Caki2 (cell line): Measurements from ENCODE around the gene CIAO3. TPM values are rescaled to one million over a fixed set of nuclear protein-coding genes. Genes with fewer than 3 reads are reported as not detected.
"Not testable (repeated sequence)": the region's sequence is repeated elsewhere in the genome, so short reads cannot be mapped to it uniquely, and the experiment has no call there.

Source experiments
- DNase-seq: peaks from one replicate; pipeline ENCODE4 v3.0.0-alpha.2; 2015; ENCODE audit warnings: low read depth
- in situ Hi-C: cut with HindIII; loops from 2 replicates; pipeline ENCODE4 v1.10.0; 2016; ENCODE audit warnings: low sequenced_read_pairs, low pct_unique_long_range_greater_than_20kb, mixed read lengths
- total RNA-seq: library from RNA; depleted of rRNA; stranded (reverse); fragments of >200 nt; shearing (Covaris generic); gene quantifications from 2 replicates; pipeline ENCODE4 v1.2.3, GENCODE V29; 2014; ENCODE audit warnings: low replicate concordance

Gene CIAO3
- total RNA-seq, 1 experiment from 2014 or later: 75.6 TPM

- DNase-seq: no peak
- in situ Hi-C loops: no loop called here
These were observed 37.6 kb upstream of the CIAO3 start for GRCh38 chr16:778447-778846.

- DNase-seq: no peak
These were observed 37.0 kb upstream of the CIAO3 start for GRCh38 chr16:777826-778225.

DNA sequence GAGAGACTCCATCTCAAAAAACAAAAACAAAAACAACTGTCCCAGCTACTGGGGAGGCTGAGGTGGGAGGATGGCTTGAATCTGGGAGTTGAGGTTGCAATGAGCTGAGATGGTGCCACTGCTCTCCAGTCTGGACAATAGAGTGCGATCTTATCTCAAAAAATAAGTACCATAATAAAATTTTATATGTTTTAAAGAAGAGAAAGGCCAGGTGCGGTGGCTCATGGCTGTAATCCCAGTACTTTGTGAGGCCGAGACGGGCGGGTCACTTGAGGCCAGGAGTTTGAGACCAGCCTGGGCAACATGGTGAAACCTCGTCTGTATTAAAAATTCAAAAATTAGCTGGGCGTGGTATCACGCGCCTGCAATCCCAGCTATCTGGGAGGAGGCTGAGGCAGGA, 36.0 kb upstream of the CIAO3 start:
- DNase-seq: no peak
- in situ Hi-C loops: no loop called here

More at GRCh38 chr16:777826-778225, 37.0 kb upstream of the CIAO3 start:
- in situ Hi-C loops: no loop called here

- in situ Hi-C loops, DNase-seq: not testable (repeated sequence)
These were observed 35.5 kb upstream of the CIAO3 start for GRCh38 chr16:776298-776697.

- in situ Hi-C loops: no loop called here
- DNase-seq: no peak
These were observed 34.5 kb upstream of the CIAO3 start for GRCh38 chr16:775236-775796.

DNA sequence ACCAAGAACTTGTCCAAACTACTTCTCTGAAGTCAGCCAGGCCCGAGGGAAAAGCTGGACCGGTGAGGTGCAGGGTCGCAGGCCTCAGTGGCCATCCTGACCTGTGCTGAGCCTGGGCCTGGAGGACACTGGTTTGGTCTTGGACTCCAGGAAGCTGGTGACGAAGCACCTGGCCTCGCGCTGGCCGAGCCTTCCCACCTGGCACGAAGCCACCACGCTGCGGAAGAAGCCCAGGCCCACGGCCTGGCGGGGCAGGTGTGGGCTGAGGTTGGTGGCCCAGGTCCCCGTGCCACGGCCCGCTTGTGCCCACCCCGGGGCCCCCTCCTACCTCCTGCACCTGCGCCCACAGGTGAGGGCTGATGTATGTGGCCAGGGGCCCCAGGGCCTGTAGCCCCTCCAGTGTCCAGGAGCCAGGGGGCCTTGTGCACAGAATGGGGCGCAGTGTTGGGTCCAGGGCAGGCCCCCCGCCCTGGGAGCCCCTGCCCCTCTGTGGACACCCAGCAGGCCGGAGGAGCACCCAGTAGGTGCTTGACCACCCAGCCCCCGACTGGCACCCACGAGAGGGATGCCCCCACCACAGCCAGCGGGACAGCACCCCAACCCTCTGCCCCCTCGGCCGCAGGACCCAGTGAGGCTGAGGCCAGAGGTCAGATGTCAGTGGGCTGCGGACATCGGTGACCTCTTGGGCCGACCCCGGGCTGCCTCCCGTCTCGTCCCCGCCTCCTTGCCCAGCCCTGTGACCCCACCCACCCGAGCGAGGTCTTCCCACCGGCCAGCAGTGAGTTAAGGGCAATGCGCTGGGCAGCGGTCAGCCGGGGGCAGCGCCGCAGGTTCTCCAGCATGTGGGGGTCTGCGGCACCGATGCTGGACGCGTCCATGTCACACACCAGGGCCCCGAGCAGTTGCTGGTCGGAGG, 33.5 kb upstream of the CIAO3 start:
- in situ Hi-C loops: no loop called here
- DNase-seq: no peak

DNA sequence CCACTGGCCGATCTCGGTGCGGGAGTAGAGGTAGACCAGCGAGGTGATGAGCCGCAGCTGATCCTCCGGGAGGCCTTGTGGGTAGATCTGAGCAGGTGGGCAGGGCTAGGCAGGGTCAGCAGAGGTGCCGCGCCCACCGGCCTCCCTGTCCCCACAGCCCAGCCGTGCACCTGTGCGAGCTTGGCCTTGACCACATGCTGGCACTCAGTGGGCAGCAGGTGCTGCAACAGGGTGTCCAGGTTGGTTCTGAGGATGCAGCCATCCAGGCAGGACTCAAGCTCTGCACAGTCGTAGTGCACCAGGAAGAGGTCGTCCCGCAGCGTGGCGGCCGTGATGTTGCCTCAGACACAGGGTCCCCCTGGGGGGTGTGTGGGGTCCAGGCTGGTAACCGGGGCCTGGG, 32.2 kb upstream of the CIAO3 start:
- DNase-seq: no peak
- in situ Hi-C loops: no loop called here

GRCh38 chr16:770411-770810, 29.6 kb upstream of the CIAO3 start:
- DNase-seq: no peak
- in situ Hi-C loops: no loop called here

DNA sequence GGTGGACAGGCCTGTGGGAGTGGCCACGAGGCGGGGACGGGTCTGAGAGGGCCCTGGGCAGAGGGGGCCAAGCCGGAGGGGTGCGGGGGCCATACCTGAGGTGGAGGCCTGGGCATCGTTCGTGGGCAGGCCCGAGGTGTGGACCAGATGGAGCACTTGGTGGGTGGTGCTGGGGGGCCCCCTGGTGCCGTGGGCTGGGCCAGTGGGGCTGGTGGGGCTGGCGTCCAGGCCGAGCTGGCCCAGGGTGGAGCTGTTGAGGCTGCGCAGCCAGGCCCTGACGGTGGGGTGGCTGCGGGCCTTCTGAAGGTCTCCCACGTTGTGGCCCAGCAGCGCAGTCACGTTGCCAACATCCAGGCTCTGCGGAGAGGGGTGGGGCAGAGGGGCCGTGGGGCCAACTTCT, 29.1 kb upstream of the CIAO3 start:
- in situ Hi-C loops: no loop called here
- no peak for DNase-seq

GRCh38 chr16:769184-769784, 28.5 kb upstream of the CIAO3 start:
- in situ Hi-C loops: no loop called here
- DNase-seq: no peak

- in situ Hi-C loops: no loop called here
- no peak for DNase-seq
These were observed 27.6 kb upstream of the CIAO3 start for GRCh38 chr16:768428-768827.

GRCh38 chr16:767743-768235, 27.0 kb upstream of the CIAO3 start:
- no peak for DNase-seq
- in situ Hi-C loops: no loop called here

DNA sequence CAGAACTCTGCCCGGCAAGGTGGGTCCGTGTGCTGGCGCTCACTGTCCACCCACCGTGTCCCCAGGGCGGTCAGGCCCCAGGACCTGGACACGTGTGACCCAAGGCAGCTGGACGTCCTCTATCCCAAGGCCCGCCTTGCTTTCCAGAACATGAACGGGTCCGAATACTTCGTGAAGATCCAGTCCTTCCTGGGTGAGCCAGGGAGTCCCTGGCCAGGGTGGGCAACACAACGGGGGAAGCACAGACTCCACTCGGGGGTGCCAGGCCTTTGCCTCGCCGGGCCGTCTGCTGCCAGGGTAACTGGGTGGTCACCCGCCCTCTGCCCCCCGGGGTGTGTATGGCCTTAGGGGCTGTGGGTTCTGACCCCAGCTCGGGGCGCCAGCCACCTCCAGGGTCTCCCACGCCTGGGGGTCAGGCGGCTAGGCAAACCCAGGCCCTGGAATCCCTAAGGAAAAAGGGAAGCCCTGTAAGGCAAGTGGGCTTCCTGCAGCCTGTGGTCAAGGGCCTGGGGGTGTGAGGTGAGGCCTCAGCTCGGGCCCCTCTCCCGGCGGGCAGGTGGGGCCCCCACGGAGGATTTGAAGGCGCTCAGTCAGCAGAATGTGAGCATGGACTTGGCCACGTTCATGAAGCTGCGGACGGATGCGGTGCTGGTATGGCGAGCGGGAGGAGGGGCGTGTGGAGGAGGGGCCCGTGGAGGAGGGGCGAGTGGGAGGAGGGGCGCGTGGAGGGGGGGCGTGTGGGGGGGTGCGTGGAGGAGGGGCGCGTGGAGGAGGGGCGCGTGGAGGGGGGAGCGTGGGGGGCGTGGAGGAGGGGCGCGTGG, 26.2 kb upstream of the CIAO3 start:
- DNase-seq: no peak
- in situ Hi-C loops: no loop called here

DNA sequence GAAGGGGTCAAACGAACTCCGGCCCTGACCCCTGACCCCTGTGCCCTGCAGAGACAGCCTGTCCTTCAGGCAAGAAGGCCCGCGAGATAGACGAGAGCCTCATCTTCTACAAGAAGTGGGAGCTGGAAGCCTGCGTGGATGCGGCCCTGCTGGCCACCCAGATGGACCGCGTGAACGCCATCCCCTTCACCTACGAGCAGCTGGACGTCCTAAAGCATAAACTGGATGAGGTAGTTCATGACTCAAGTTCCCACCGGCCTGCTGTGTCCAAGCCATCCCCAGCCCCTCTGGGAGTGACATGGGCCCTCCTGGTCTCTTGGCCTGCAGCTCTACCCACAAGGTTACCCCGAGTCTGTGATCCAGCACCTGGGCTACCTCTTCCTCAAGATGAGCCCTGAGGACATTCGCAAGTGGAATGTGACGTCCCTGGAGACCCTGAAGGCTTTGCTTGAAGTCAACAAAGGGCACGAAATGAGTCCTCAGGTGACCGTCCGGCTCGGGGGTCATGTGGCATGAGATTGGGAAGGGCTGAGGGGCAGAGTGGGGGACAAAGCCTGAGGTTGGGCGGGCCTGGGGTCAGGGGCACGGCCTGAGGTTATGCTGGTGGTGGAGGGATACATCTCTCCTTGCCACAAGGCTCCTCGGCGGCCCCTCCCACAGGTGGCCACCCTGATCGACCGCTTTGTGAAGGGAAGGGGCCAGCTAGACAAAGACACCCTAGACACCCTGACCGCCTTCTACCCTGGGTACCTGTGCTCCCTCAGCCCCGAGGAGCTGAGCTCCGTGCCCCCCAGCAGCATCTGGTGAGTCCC, 25.4 kb upstream of the CIAO3 start:
- in situ Hi-C loops: no loop called here
- DNase-seq: no peak

DNA sequence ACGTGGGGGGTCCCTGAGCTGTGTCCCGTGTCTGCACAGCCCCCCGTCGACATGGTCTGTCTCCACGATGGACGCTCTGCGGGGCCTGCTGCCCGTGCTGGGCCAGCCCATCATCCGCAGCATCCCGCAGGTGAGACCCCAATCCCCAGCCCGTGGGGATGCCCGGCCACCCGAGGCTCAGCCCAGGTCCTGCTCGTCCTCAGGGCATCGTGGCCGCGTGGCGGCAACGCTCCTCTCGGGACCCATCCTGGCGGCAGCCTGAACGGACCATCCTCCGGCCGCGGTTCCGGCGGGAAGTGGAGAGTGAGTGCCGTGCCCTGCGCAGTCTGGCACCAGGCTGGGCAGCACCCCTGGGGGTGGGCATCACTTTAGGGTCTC, 24.7 kb upstream of the CIAO3 start:
- in situ Hi-C loops: no loop called here
- DNase-seq: no peak

- in situ Hi-C loops: no loop called here
- no peak for DNase-seq
These were observed 24.2 kb upstream of the CIAO3 start for GRCh38 chr16:764848-765487.

DNA sequence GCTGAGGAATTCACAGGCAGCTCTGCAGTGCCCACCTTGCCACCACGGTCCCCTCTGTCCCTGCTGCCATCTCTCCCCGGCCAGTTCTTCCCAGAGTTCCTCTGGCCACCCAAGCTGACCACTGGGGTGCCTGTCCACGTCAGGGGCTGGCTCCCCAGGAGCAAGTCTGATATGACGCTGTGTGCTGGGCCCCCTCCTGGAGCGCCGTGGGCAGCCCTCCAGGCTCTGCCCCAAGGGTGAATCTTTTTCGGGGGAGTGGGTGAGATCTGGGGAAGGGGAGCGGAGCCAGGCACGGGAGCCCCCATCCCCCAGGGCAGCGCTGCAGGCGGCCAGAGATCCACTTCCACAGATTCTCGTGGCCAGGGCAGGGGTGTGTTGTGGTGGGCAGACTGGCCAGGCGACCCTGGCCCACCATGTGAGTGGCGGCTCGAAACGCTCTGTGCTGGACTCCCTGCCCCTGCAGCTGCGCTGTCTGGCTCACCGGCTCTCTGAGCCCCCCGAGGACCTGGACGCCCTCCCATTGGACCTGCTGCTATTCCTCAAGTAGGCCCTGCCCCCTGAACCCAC, 23.5 kb upstream of the CIAO3 start:
- in situ Hi-C loops: no loop called here
- no peak for DNase-seq
